Skeletal muscle tissue (tissue), 4 donors: Measurements from ENCODE around the gene CASP4. TPM values are rescaled to one million over a fixed set of nuclear protein-coding genes. Genes with fewer than 3 reads are reported as not detected.
"Not testable (repeated sequence)": the region's sequence is repeated elsewhere in the genome, so short reads cannot be mapped to it uniquely, and the experiment has no call there.

Experiments
- H3K27ac ChIP-seq: one replicate; pipeline ENCODE4 v1.7.0; 2013; ENCODE audit warnings: mild to moderate bottlenecking, low read depth, low read length, inconsistent platforms
- H3K27me3 ChIP-seq, 3 donors: one replicate each; pipeline ENCODE4 v1.7.0; 2013; ENCODE audit warnings: low read length in 3 of 3; ENCODE audit not compliant: control insufficient read depth in 3 of 3, insufficient read depth in 3 of 3
- H3K36me3 ChIP-seq, 3 donors: one replicate each; pipeline ENCODE4 v1.7.0; 2013; ENCODE audit warnings: low read length in 3 of 3; ENCODE audit not compliant: control insufficient read depth in 3 of 3, insufficient read depth in 3 of 3
- H3K4me1 ChIP-seq, 3 donors: one replicate each; pipeline ENCODE4 v1.7.0; 2013; ENCODE audit warnings: low read length in 3 of 3, mild to moderate bottlenecking in 3 of 3; ENCODE audit not compliant: control insufficient read depth in 3 of 3, insufficient read depth in 3 of 3
- H3K4me3 ChIP-seq, 3 donors: one replicate each; pipeline ENCODE4 v1.7.0; 2013; ENCODE audit warnings: low read length in 3 of 3
- H3K9ac ChIP-seq, 3 donors: one replicate each; pipeline ENCODE4 v1.7.0; 2013; ENCODE audit warnings: low read length in 3 of 3, mild to moderate bottlenecking in 3 of 3, moderate library complexity in 2 of 3, low read depth in 1 of 3
- H3K9me3 ChIP-seq, 3 donors: one replicate each; pipeline ENCODE4 v1.7.0; 2013; ENCODE audit warnings: low read length in 3 of 3; ENCODE audit not compliant: control insufficient read depth in 3 of 3
- total RNA-seq: library from RNA; depleted of rRNA; stranded (reverse); fragments of >200 nt; gene quantifications from one replicate; pipeline ENCODE4 v1.2.3, GENCODE V29; 2014
- donor health status: Osteomylitis.

Gene CASP4
- total RNA-seq, 1 donor from 2014 or later = 38.1 TPM

DNA sequence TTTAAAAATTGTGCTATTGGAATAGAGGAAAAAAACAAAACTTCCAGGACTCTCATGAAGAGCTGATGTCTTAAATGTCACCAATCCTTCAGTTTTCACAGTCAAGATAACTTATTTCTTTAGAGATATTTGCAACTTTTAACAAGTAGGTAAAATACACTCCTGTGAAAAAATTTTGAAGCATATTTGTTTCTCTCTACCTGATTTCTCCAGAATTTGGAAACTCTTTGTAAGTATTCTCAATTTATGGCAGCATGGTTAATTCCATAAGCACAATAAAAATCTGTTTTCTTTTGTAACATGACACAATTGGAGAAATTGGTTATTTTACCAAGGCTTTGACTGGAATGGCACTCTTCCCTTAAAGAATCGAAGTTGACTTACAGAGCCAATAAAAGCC, 4.1 kb downstream of the CASP4 start:
- Histone ChIP-seq H3K27ac (no peak overlapping the region), H3K9ac (no peak overlapping the region), H3K4me1 (peaks cover 7 to 22% (median 7%) of the 10 kb centered on the region in 3 donors), H3K36me3 (peaks cover 0 to 8% (median 0%) of the 10 kb centered on the region in 3 donors), H3K4me3 (no peak overlapping the region), H3K27me3 (no peaks in the 10 kb centered on the region), H3K9me3 (no peaks in the 10 kb centered on the region)

DNA sequence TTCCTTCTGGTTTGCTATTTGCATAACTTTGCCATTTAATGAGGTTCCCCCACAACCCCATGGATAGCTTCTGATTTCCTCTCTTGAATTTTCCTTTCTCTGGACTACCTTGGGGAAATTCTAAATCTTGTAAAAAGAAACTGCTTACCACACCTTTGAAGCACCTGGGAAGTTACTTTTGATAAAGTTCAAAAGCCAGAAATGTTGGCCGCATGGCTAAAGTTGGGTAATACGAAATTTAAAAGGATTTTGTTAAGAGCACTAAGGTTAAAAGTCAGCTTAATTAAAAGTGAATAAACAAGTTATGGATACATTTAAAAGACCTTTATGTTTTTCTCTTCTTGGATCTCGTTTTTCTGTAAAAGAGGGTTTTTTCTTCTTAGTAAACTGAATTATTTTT, 5.5 kb downstream of the CASP4 start:
- no peak overlapping the region for H3K27ac ChIP-seq
- H3K36me3 ChIP-seq = peaks cover 0 to 8% (median 0%) of the 10 kb centered on the region in 3 donors
- no peak overlapping the region for H3K4me3 ChIP-seq
- no peaks in the 10 kb centered on the region for H3K9me3 ChIP-seq
- H3K9ac ChIP-seq = no peak overlapping the region
- H3K27me3 ChIP-seq = no peaks in the 10 kb centered on the region
- H3K4me1 ChIP-seq = peaks cover 3 to 17% (median 4%) of the 10 kb centered on the region in 3 donors

DNA sequence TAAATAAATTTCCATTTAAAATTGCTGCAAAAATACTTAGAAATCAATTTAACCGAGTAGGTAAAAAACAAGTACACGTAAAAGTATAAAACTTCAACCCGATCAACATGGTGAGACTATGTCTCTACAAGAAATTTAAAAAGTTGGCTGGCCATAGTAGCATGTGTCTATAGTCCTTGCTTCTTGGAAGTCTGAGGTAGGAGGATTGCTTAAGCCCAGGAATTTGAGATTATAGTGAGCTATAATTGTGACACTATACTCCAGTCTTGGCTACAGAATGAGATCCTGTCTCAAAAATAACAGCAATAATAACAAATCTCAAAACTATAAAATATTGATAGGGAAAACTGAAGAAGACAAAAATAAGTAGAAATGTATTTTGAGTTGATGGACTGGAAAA, 11.1 kb downstream of the CASP4 start:
- peaks cover 0 to 1% (median 0%) of the 10 kb centered on the region in 3 donors for H3K4me1 ChIP-seq
- H3K4me3 ChIP-seq = no peak overlapping the region
- H3K9me3 ChIP-seq = no peaks in the 10 kb centered on the region
- no peaks in the 10 kb centered on the region for H3K27me3 ChIP-seq
- H3K36me3 ChIP-seq = peaks cover 0 to 12% (median 0%) of the 10 kb centered on the region in 3 donors
- H3K9ac ChIP-seq = no peak overlapping the region
- H3K27ac ChIP-seq = no peak overlapping the region

DNA sequence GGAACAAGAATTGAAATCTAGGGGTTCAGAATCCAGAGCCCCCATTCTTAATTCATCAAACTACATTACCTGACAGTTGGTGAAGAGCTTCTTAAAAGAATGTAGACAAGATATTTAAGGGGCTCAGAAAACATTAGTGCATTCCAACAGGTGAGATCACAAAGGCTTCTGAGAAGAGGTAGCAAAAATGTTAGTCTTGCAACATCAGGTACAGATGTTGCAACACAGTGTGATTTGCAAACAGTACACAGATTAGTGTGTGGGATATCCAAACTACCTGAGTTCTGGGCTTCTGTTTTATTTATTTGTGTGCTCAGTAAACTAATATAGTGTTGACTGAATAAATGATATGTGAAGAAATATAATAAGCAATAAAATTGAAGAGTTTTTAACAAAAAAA, 11.8 kb downstream of the CASP4 start:
- no peak overlapping the region for H3K27ac ChIP-seq
- no peak overlapping the region for H3K9ac ChIP-seq
- peaks cover 0 to 9% (median 0%) of the 10 kb centered on the region in 3 donors for H3K36me3 ChIP-seq
- H3K27me3 ChIP-seq = no peaks in the 10 kb centered on the region
- H3K4me3 ChIP-seq = no peak overlapping the region
- H3K4me1 ChIP-seq = no peaks in the 10 kb centered on the region
- H3K9me3 ChIP-seq = no peaks in the 10 kb centered on the region

DNA sequence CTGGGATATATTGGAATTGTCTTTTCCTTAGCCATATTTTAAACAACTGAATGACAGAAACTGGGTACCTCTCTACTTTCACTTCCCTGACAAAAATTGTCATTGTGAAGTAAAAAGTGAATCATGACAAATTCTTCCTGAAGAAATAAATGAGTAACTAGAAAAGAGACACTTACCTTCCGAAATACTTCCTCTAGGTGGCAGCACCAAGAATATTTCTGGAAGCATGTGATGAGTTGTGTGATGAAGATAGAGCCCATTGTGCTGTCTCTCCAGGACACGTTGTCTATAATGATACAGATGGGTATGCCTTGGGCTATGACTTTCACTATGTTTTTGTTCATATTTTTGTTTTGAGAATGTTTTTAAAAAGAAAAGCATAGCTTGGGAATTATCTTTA, 21.5 kb downstream of the CASP4 start:
- Histone ChIP-seq H3K4me3 (no peak overlapping the region), H3K27ac (no peak overlapping the region), H3K4me1 (no peaks in the 10 kb centered on the region), H3K36me3 (peaks cover 3 to 30% (median 21%) of the 10 kb centered on the region in 3 donors), H3K27me3 (no peaks in the 10 kb centered on the region), H3K9ac (no peak overlapping the region), H3K9me3 (no peaks in the 10 kb centered on the region)

DNA sequence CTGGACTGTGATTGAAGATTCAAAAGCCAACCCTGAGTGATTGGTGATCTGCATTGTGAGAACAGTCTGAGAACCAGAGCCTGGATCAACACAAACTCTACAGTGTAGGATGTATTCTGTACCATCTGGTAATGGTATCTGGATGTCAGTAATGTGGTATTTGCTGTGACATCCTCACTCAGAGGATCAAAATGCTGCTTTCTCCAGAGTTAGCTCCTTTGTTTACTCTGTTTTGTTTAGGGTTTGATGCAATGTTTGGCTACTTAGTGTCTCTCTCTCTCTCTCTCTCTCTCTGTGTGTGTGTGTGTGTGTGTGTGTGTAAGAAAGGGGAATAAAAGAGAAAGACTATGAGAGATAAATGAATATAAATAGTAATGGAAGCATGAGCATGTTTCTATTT, 24.3 kb downstream of the CASP4 start:
- Histone ChIP-seq H3K27me3 (no peaks in the 10 kb centered on the region), H3K4me3 (no peak overlapping the region), H3K9ac (no peak overlapping the region), H3K27ac (no peak overlapping the region), H3K4me1 (no peaks in the 10 kb centered on the region), H3K9me3 (no peaks in the 10 kb centered on the region), H3K36me3 (peaks cover 3 to 13% (median 11%) of the 10 kb centered on the region in 3 donors)

DNA sequence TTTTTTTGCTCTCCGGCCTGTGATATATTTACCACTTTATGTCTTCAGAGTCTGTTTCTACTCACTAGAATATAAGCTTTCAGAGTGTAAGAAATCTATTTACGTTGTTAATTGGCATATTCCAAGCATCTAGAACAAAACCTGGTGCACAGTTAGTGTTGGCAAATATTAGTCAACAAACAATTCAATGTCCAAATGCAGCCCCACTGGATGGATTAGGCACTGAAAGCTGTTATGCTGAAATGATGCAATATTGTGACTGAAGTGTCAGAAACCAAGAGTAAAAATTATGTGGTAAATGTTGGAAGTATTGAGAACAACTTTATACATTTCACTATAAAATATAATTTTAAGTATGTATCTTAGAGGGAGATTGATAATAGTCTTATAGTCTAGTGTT, 24.8 kb downstream of the CASP4 start:
- H3K36me3 ChIP-seq = peaks cover 3 to 13% (median 8%) of the 10 kb centered on the region in 3 donors

DNA sequence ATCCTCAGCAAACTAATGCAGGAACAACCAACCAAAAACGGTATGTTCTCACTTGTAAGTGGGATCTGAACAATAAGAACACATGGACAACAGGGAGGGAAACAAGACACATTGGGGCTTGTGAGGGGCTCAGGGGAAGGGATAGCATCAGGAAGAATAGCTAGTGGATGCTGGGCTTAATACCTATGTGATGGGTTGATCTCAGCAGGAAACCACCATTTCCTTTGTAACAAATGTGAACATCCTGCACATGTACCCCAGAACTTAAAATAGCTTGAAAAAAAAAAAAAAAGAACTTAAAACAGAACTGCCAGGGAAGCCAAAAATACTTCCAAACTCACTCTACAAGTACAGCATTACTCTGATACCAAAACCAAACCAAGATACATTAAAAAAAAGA, 33.8 kb downstream of the CASP4 start:
- Histone ChIP-seq H3K9me3 (no peaks in the 10 kb centered on the region), H3K4me3 (no peak overlapping the region), H3K9ac (no peak overlapping the region), H3K36me3 (no peaks in the 10 kb centered on the region), H3K27me3 (no peaks in the 10 kb centered on the region), H3K27ac (no peak overlapping the region), H3K4me1 (no peaks in the 10 kb centered on the region)

More for the DNA sequence above, 24.8 kb downstream of the CASP4 start:
- H3K27me3 ChIP-seq = no peaks in the 10 kb centered on the region
- no peak overlapping the region for H3K4me3 ChIP-seq
- no peaks in the 10 kb centered on the region for H3K9me3 ChIP-seq
- no peak overlapping the region for H3K9ac ChIP-seq
- H3K27ac ChIP-seq = no peak overlapping the region
- no peaks in the 10 kb centered on the region for H3K4me1 ChIP-seq

DNA sequence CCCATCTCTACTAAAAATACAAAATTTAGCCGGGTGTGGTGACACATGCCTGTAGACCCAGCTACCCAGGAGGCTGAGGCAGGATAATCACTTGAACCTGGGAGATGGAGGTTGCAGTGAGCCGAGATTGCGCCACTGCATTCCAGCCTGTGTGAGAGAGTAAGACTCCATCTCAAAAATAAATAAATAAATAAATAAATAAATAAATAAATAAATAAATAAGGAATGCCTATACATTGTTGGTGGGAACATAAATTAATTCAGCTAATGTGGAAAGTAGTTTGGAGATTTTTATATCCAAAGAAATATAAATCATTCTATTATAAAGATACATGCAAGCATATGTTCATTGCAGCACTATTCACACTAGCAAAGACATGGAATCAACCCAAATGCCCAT, 34.3 kb downstream of the CASP4 start:
- H3K27ac ChIP-seq, H3K27me3 ChIP-seq, H3K9ac ChIP-seq, H3K36me3 ChIP-seq, H3K9me3 ChIP-seq, H3K4me1 ChIP-seq, H3K4me3 ChIP-seq: not testable (repeated sequence)

DNA sequence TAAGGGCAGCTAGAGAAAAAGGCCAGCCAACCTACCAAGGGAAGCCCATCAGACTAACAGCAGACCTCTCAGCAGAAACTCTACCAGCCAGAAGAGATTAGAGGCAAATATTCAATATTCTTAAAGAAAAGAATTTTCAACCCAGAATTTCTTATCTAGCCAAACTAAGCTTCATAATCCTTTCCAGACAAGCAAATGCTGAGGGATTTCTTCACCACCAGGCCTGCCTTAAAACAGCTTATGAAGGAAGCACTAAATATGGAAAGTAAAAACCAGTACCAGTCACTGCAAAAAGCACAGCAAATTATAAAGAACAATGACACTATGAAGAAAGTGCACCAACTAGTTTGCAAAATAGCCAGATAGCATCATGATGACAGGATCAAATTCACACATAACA, 39.6 kb downstream of the CASP4 start:
- Histone ChIP-seq H3K36me3 (no peaks in the 10 kb centered on the region), H3K4me1 (no peaks in the 10 kb centered on the region), H3K27ac (no peak overlapping the region), H3K27me3 (peaks cover 0 to 2% (median 0%) of the 10 kb centered on the region in 3 donors), H3K9ac (no peak overlapping the region), H3K4me3 (no peak overlapping the region), H3K9me3 (no peaks in the 10 kb centered on the region)
